Measurements from ENCODE around the gene FSD1L. TPM values are rescaled to one million over a fixed set of nuclear protein-coding genes. Genes with fewer than 3 reads are reported as not detected.

Gene FSD1L
- total RNA-seq, 1 experiment from 2014 or later: 5.7 TPM

- no peaks in the 10 kb centered on the region for H3K36me3 ChIP-seq (ENCODE audit: control insufficient read depth, insufficient read depth, low read length)
- no peak for DNase-seq
- Mint-ChIP-seq H3K4me1 (ENCODE audit: low read depth, unreplicated experiment) (no peaks in the 10 kb centered on the region), H3K4me3 (ENCODE audit: unreplicated experiment) (no peak overlapping the region), H3K27me3 (ENCODE audit: insufficient read depth, unreplicated experiment) (no peaks in the 10 kb centered on the region), H3K9me3 (ENCODE audit: unreplicated experiment) (peaks cover 21% of the 10 kb centered on the region), H3K27ac (ENCODE audit: unreplicated experiment) (no peak overlapping the region), H3K36me3 (ENCODE audit: insufficient read depth, unreplicated experiment) (peaks cover 6% of the 10 kb centered on the region)
- no peak for TF ChIP-seq CTCF (IDR thresholded peaks at IDR 0.05; ENCODE audit: insufficient read depth in 1 of 2, low read depth in 1 of 2, low read length in 1 of 2, severe bottlenecking in 1 of 2, unreplicated experiment in 1 of 2)
- no peaks in the 10 kb centered on the region; the same call in 1 of the 2 replicates for H3K9me3 ChIP-seq
- no peaks in the 10 kb centered on the region for H3K27me3 ChIP-seq (replicated peaks; ENCODE audit: control insufficient read depth, insufficient read depth, low read length)
- intact Hi-C loops (cut with micrococcal nuclease; ENCODE audit: unreplicated experiment): no loop called here
- no peak overlapping the region for H3K4me3 ChIP-seq (ENCODE audit: low read depth, low read length)
- ChIA-PET POLR2A (no interaction called here), CTCF (no interaction called here)
- H3K4me1 ChIP-seq: no peaks in the 10 kb centered on the region
- no TSS peak for BruUV-seq (replicated peaks)
These were observed 9.6 kb upstream of the FSD1L start for GRCh38 chr9:105438141-105438806.

- intact Hi-C loops (cut with micrococcal nuclease; ENCODE audit: unreplicated experiment): no loop called here
- H3K36me3 ChIP-seq (ENCODE audit: control insufficient read depth, insufficient read depth, low read length): no peaks in the 10 kb centered on the region
- TF ChIP-seq CTCF (IDR thresholded peaks at IDR 0.05; ENCODE audit: insufficient read depth in 1 of 2, low read depth in 1 of 2, low read length in 1 of 2, severe bottlenecking in 1 of 2, unreplicated experiment in 1 of 2): no peak
- no peak for DNase-seq
- Mint-ChIP-seq H3K27ac (ENCODE audit: unreplicated experiment) (no peak overlapping the region), H3K27me3 (ENCODE audit: insufficient read depth, unreplicated experiment) (no peaks in the 10 kb centered on the region), H3K36me3 (ENCODE audit: insufficient read depth, unreplicated experiment) (peaks cover 6% of the 10 kb centered on the region), H3K4me1 (ENCODE audit: low read depth, unreplicated experiment) (no peaks in the 10 kb centered on the region), H3K9me3 (ENCODE audit: unreplicated experiment) (peaks cover 13% of the 10 kb centered on the region), H3K4me3 (ENCODE audit: unreplicated experiment) (no peak overlapping the region)
- H3K9me3 ChIP-seq: no peaks in the 10 kb centered on the region; the same call in 1 of the 2 replicates
- BruUV-seq (replicated peaks): no TSS peak
- H3K4me3 ChIP-seq (ENCODE audit: low read depth, low read length): no peak overlapping the region
- no peaks in the 10 kb centered on the region for H3K4me1 ChIP-seq
- no peaks in the 10 kb centered on the region for H3K27me3 ChIP-seq (replicated peaks; ENCODE audit: control insufficient read depth, insufficient read depth, low read length)
- ChIA-PET CTCF (interaction anchor here (0.6 kb wide), 1 partner anchor 22 kb away, joined by 5 read pairs; no protein-coding TSS in a partner anchor), POLR2A (no interaction called here)
These were observed 8.4 kb upstream of the FSD1L start for GRCh38 chr9:105439428-105439827.

- no peaks in the 10 kb centered on the region for H3K27me3 Mint-ChIP-seq (ENCODE audit: insufficient read depth, unreplicated experiment)
- intact Hi-C loops (cut with micrococcal nuclease; ENCODE audit: unreplicated experiment): loop anchor here (10.0 kb wide), 1 partner anchor 253 kb away; the partner anchor contains the start of gene TMEM38B
- no peak for DNase-seq
- no peak overlapping the region for H3K4me3 ChIP-seq (ENCODE audit: low read depth, low read length)
- H3K4me3 Mint-ChIP-seq (ENCODE audit: unreplicated experiment): no peak overlapping the region
- no peaks in the 10 kb centered on the region for H3K4me1 Mint-ChIP-seq (ENCODE audit: low read depth, unreplicated experiment)
- no peaks in the 10 kb centered on the region for H3K27me3 ChIP-seq (replicated peaks; ENCODE audit: control insufficient read depth, insufficient read depth, low read length)
- no peak overlapping the region for H3K27ac Mint-ChIP-seq (ENCODE audit: unreplicated experiment)
- POLR2A ChIA-PET: no interaction called here
- CTCF ChIA-PET: no interaction called here
- H3K36me3 Mint-ChIP-seq (ENCODE audit: insufficient read depth, unreplicated experiment): no peaks in the 10 kb centered on the region
- H3K9me3 Mint-ChIP-seq (ENCODE audit: unreplicated experiment): no peaks in the 10 kb centered on the region
- no peak for TF ChIP-seq CTCF (IDR thresholded peaks at IDR 0.05; ENCODE audit: insufficient read depth in 1 of 2, low read depth in 1 of 2, low read length in 1 of 2, severe bottlenecking in 1 of 2, unreplicated experiment in 1 of 2)
- no TSS peak for BruUV-seq (replicated peaks)
- H3K9me3 ChIP-seq: no peaks in the 10 kb centered on the region
- no peaks in the 10 kb centered on the region for H3K36me3 ChIP-seq (ENCODE audit: control insufficient read depth, insufficient read depth, low read length)
- no peaks in the 10 kb centered on the region for H3K4me1 ChIP-seq
These were observed 6.1 kb upstream of the FSD1L start for GRCh38 chr9:105441616-105442160.
